Chondrocyte (in vitro differentiated cells): ENCODE results near the gene PPP1R14C. TPM values are rescaled to one million over a fixed set of nuclear protein-coding genes. Genes with fewer than 3 reads are reported as not detected.

ENCODE experiments used
- DNase-seq: peaks from one replicate; pipeline ENCODE4 v3.0.0; 2021; ENCODE audit warnings: mixed read lengths, low spot score
- H3K27ac Mint-ChIP-seq: one replicate; pipeline ENCODE4 v1.8.0; 2021; ENCODE audit warnings: mild to moderate bottlenecking, moderate library complexity, mixed read lengths; ENCODE audit not compliant: unreplicated experiment
- H3K27me3 Mint-ChIP-seq: 2 replicates; pipeline ENCODE4 v1.8.0; 2021; ENCODE audit warnings: low read depth, mixed read lengths
- H3K36me3 Mint-ChIP-seq: 2 replicates; pipeline ENCODE4 v1.8.0; 2021; ENCODE audit warnings: low read depth, mixed read lengths
- H3K4me1 Mint-ChIP-seq: 2 replicates; pipeline ENCODE4 v1.8.0; 2021; ENCODE audit warnings: low read depth, mild to moderate bottlenecking, mixed read lengths
- H3K4me3 Mint-ChIP-seq: one replicate; pipeline ENCODE4 v1.8.0; 2021; ENCODE audit warnings: mild to moderate bottlenecking, moderate library complexity, mixed read lengths; ENCODE audit not compliant: unreplicated experiment
- H3K9me3 Mint-ChIP-seq: 2 replicates; pipeline ENCODE4 v1.8.0; 2021; ENCODE audit warnings: low read depth, mixed read lengths
- CTCF ChIP-seq: fragments of 200-600 bp; sonication (generic); IDR thresholded peaks from 2 replicates; pipeline ENCODE4 v1.5.0; 2021; ENCODE audit warnings: antibody characterized with exemption, mild to moderate bottlenecking, moderate library complexity
- total RNA-seq: library from RNA; stranded (reverse); gene quantifications from 3 replicates; pipeline ENCODE4 v1.2.1, GENCODE V29; 2021

The PPP1R14C gene
- total RNA-seq, 1 donor from 2014 or later, result 3.4 TPM

GRCh38 chr6:150272264-150272975 is 129.6 kb downstream of the PPP1R14C start:
- H3K36me3 Mint-ChIP-seq, result no peaks in the 10 kb centered on the region

GRCh38 chr6:150272976-150273315 is 130.1 kb downstream of the PPP1R14C start:
- Mint-ChIP-seq H3K4me1 (peaks cover 25% of the 10 kb centered on the region), H3K36me3 (no peaks in the 10 kb centered on the region), H3K9me3 (no peaks in the 10 kb centered on the region), H3K4me3 (no peak overlapping the region), H3K27me3 (peaks cover 10% of the 10 kb centered on the region), H3K27ac (no peak overlapping the region)
- TF ChIP-seq CTCF, result no peak
- DNase-seq, result no peak

More at GRCh38 chr6:150272264-150272975, 129.6 kb downstream of the PPP1R14C start:
- Mint-ChIP-seq H3K27ac (no peak overlapping the region), H3K4me1 (peaks cover 30% of the 10 kb centered on the region), H3K27me3 (peaks cover 10% of the 10 kb centered on the region), H3K9me3 (no peaks in the 10 kb centered on the region), H3K4me3 (no peak overlapping the region)
- TF ChIP-seq CTCF, result no peak
- DNase-seq, result no peak

- Mint-ChIP-seq H3K36me3 (no peaks in the 10 kb centered on the region), H3K27me3 (peaks cover 10% of the 10 kb centered on the region), H3K4me3 (no peak overlapping the region), H3K9me3 (no peaks in the 10 kb centered on the region), H3K27ac (no peak overlapping the region), H3K4me1 (peaks cover 18% of the 10 kb centered on the region)
- DNase-seq, result no peak
- TF ChIP-seq CTCF, result no peak
Observed at GRCh38 chr6:150273457-150274309, 130.8 kb downstream of the PPP1R14C start.

GRCh38 chr6:150275489-150275888 is 132.6 kb downstream of the PPP1R14C start:
- H3K27ac Mint-ChIP-seq, result no peak overlapping the region

More at GRCh38 chr6:150275489-150275888, 132.6 kb downstream of the PPP1R14C start:
- H3K4me3 Mint-ChIP-seq, result no peak overlapping the region
- DNase-seq, result no peak
- H3K4me1 Mint-ChIP-seq, result peaks cover 4% of the 10 kb centered on the region
- H3K27me3 Mint-ChIP-seq, result peaks cover 16% of the 10 kb centered on the region
- H3K36me3 Mint-ChIP-seq, result no peaks in the 10 kb centered on the region
- no peaks in the 10 kb centered on the region for H3K9me3 Mint-ChIP-seq
- TF ChIP-seq CTCF, result no peak
